SK-N-SH (cell line): ENCODE data around the gene GLIS2.

ENCODE experiments used
- CHD2 ChIP-seq: fragments of 150-350 bp; IDR thresholded peaks from 2 replicates; pipeline ENCODE4 v1.6.1; 2018; ENCODE audit warnings: low read length; ENCODE audit not compliant: partially characterized antibody
- CTCF ChIP-seq: fragments of 200-600 bp; sonication (generic); IDR thresholded peaks from 2 replicates; pipeline ENCODE4 v1.6.1; 2017; ENCODE audit warnings: antibody characterized with exemption, mild to moderate bottlenecking, moderate library complexity
- GABPA ChIP-seq: IDR thresholded peaks from 2 replicates; pipeline ENCODE4 v1.4.0; 2012; ENCODE audit warnings: low read depth, mild to moderate bottlenecking
- MXI1 ChIP-seq: IDR thresholded peaks from 2 replicates; pipeline ENCODE4 v1.6.1; 2012; ENCODE audit warnings: mild to moderate bottlenecking, low read depth, low read length, improper control_type of control experiment
- POLR2AphosphoS5 ChIP-seq: IDR thresholded peaks from 2 replicates; pipeline ENCODE4 v1.6.1; 2012; ENCODE audit warnings: low read depth, low read length
- REST ChIP-seq: IDR thresholded peaks from 2 replicates; pipeline ENCODE4 v1.6.1; 2012; ENCODE audit warnings: mild to moderate bottlenecking, low read depth, low read length, moderate library complexity
- RFX5 ChIP-seq: IDR thresholded peaks from 2 replicates; pipeline ENCODE4 v1.6.1; 2012; ENCODE audit warnings: mild to moderate bottlenecking, improper control_type of control experiment, low read length
- SMC3 ChIP-seq: IDR thresholded peaks from 2 replicates; pipeline ENCODE4 v1.6.1; 2012; ENCODE audit warnings: low read depth, low read length, improper control_type of control experiment
- TAF1 ChIP-seq: IDR thresholded peaks from 2 replicates; pipeline ENCODE4 v1.6.1; 2012; ENCODE audit warnings: low read depth, mild to moderate bottlenecking, low read length, moderate library complexity, borderline replicate concordance
- USF1 ChIP-seq: IDR thresholded peaks from 2 replicates; pipeline ENCODE4 v1.4.0; 2012; ENCODE audit warnings: low read depth, borderline replicate concordance
- USF2 ChIP-seq: fragments of 150-350 bp; IDR thresholded peaks from 2 replicates; pipeline ENCODE4 v1.6.1; 2017; ENCODE audit warnings: antibody characterized with exemption, low read length, low read depth, borderline replicate concordance
- YY1 ChIP-seq: IDR thresholded peaks from 2 replicates; pipeline ENCODE4 v1.4.0; 2012; ENCODE audit warnings: low read depth, mild to moderate bottlenecking

GRCh38 chr16:4351880-4352279 lies 36.0 kb downstream of the GLIS2 start:
- no peak for TF ChIP-seq YY1
- TF ChIP-seq SMC3: no peak
- TF ChIP-seq CTCF: no peak
- no peak for TF ChIP-seq USF1
- TF ChIP-seq REST: no peak
- no peak for TF ChIP-seq MXI1
- no peak for TF ChIP-seq USF2
- TF ChIP-seq POLR2AphosphoS5: no peak
- no peak for TF ChIP-seq CHD2
- TF ChIP-seq GABPA: no peak
- TF ChIP-seq RFX5: no peak
- no peak for TF ChIP-seq TAF1
